Parathyroid adenoma (tissue), 2 donors: Measurements from ENCODE around the gene ATP1B3.
"Not testable (repeated sequence)": the region's sequence is repeated elsewhere in the genome, so short reads cannot be mapped to it uniquely, and the experiment has no call there.

Experiments used
- H2AFZ ChIP-seq: fragments of 300-600 bp; sonication (generic); one replicate; pipeline ENCODE4 v1.7.0; 2017; ENCODE audit warnings: antibody characterized with exemption, mild to moderate bottlenecking
- H3K27ac ChIP-seq: fragments of 300-600 bp; sonication (generic); one replicate; pipeline ENCODE4 v1.7.0; 2017
- H3K27me3 ChIP-seq: fragments of 300-600 bp; sonication (generic); one replicate; pipeline ENCODE4 v1.7.0; 2017; ENCODE audit warnings: low read length; ENCODE audit not compliant: control insufficient read depth, insufficient read depth
- H3K36me3 ChIP-seq: fragments of 300-600 bp; sonication (generic); one replicate; pipeline ENCODE4 v1.7.0; 2017; ENCODE audit warnings: low read length; ENCODE audit not compliant: control insufficient read depth, insufficient read depth
- H3K4me1 ChIP-seq: fragments of 300-600 bp; sonication (generic); one replicate; pipeline ENCODE4 v1.7.0; 2017; ENCODE audit warnings: control low read depth
- H3K4me2 ChIP-seq: fragments of 300-600 bp; sonication (generic); one replicate; pipeline ENCODE4 v1.7.0; 2017; ENCODE audit warnings: low read length
- H3K4me3 ChIP-seq: fragments of 300-600 bp; sonication (generic); one replicate; pipeline ENCODE4 v1.7.0; 2017; ENCODE audit warnings: low read depth, low read length
- H3K79me2 ChIP-seq: fragments of 300-600 bp; sonication (generic); one replicate; pipeline ENCODE4 v1.7.0; 2017; ENCODE audit warnings: control low read depth
- H3K9ac ChIP-seq: fragments of 300-600 bp; sonication (generic); one replicate; pipeline ENCODE4 v1.7.0; 2017; ENCODE audit warnings: mild to moderate bottlenecking
- H3K9me3 ChIP-seq: fragments of 300-600 bp; sonication (generic); one replicate; pipeline ENCODE4 v1.7.0; 2017; ENCODE audit warnings: low read length; ENCODE audit not compliant: control insufficient read depth
- TF ChIP-seq, protein P1 (sequence below): fragments of 300-600 bp; sonication (generic); IDR thresholded peaks from one replicate; pipeline ENCODE4 v1.7.0; 2017; ENCODE audit warnings: antibody characterized with exemption, mild to moderate bottlenecking
- donor health status: primary hyperparathyroidism.

ATP1B3 gene

DNA sequence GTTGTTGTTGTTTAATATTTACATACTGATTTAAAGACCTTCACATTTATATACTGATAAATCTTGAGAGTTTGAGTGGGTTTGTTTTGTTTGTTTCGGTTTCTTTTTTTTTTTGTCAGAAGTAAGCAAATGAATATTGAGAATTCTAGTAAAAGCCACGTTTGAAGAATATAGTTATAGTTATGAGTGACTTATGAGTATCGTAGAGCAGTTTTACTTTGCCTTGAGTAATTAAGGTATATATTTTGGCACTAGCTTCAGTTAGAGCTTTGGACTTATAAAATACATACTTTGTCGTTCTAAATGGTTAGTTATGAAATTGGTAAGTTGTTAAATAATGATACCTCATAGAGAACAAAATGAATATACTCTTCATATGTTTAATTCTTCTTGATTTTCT is 27.8 kb downstream of the ATP1B3 start:
- no peaks in the 10 kb centered on the region for H3K4me1 ChIP-seq
- H3K4me2 ChIP-seq: no peak overlapping the region
- no peak overlapping the region for H3K9ac ChIP-seq
- H3K27me3 ChIP-seq: no peaks in the 10 kb centered on the region
- no peak overlapping the region for H3K27ac ChIP-seq
- TF ChIP-seq, protein P1, sequence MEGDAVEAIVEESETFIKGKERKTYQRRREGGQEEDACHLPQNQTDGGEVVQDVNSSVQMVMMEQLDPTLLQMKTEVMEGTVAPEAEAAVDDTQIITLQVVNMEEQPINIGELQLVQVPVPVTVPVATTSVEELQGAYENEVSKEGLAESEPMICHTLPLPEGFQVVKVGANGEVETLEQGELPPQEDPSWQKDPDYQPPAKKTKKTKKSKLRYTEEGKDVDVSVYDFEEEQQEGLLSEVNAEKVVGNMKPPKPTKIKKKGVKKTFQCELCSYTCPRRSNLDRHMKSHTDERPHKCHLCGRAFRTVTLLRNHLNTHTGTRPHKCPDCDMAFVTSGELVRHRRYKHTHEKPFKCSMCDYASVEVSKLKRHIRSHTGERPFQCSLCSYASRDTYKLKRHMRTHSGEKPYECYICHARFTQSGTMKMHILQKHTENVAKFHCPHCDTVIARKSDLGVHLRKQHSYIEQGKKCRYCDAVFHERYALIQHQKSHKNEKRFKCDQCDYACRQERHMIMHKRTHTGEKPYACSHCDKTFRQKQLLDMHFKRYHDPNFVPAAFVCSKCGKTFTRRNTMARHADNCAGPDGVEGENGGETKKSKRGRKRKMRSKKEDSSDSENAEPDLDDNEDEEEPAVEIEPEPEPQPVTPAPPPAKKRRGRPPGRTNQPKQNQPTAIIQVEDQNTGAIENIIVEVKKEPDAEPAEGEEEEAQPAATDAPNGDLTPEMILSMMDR: no peak
- no peaks in the 10 kb centered on the region for H3K9me3 ChIP-seq
- no peak overlapping the region for H2AFZ ChIP-seq
- H3K4me3 ChIP-seq: no peak overlapping the region
- H3K79me2 ChIP-seq: no peaks in the 10 kb centered on the region
- H3K36me3 ChIP-seq: no peaks in the 10 kb centered on the region

DNA sequence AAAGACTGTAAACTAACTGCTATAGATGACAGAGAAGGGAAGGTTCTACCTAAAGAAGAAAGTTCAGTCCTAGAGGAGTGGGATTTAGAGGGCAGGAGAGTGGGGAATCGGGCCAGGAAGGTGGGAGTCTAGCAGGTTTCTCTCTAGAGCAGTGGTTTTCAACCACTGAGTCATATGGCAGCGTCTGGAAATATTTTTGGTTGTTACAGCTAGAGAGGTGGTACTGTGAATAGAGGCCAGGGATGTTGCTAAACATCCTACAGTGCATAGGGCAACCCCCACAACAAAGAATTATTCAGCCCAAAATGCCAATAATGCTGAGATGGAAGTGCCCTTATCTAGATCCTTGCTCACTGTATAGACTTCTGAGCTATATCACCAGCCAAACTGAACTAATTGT is 28.7 kb downstream of the ATP1B3 start:
- Histone ChIP-seq H3K4me2 (no peak overlapping the region), H3K9ac (no peak overlapping the region), H2AFZ (no peak overlapping the region), H3K27ac (no peak overlapping the region), H3K4me3 (no peak overlapping the region), H3K9me3 (no peaks in the 10 kb centered on the region), H3K27me3 (no peaks in the 10 kb centered on the region), H3K4me1 (no peaks in the 10 kb centered on the region), H3K36me3 (no peaks in the 10 kb centered on the region), H3K79me2 (no peaks in the 10 kb centered on the region)
- TF ChIP-seq, protein P1: no peak

DNA sequence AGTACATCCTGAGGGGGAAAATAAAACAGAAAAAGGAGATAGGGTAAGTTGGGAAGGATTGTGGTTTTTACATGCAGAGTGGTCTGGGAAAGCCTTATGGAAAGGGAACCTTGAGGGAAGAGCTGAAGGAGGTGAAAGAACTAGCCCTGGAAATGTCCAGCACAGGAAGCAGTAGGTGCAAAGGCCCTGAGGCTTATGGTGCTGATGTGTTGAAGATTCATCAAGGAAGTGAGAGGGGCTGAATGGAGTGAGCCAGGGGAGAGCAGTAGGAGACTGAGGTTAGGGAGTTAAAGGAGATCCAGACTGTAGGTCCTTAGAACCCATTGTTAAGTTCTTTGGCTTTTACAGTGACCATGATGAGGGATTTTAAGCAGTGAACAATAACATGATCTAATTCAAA is 33.0 kb downstream of the ATP1B3 start:
- Histone ChIP-seq H3K79me2 (no peaks in the 10 kb centered on the region), H3K27ac (no peak overlapping the region), H3K36me3 (no peaks in the 10 kb centered on the region), H3K4me1 (no peaks in the 10 kb centered on the region), H3K4me2 (no peak overlapping the region), H2AFZ (no peak overlapping the region), H3K9ac (no peak overlapping the region), H3K9me3 (no peaks in the 10 kb centered on the region), H3K27me3 (no peaks in the 10 kb centered on the region), H3K4me3 (no peak overlapping the region)
- TF ChIP-seq, protein P1: no peak

DNA sequence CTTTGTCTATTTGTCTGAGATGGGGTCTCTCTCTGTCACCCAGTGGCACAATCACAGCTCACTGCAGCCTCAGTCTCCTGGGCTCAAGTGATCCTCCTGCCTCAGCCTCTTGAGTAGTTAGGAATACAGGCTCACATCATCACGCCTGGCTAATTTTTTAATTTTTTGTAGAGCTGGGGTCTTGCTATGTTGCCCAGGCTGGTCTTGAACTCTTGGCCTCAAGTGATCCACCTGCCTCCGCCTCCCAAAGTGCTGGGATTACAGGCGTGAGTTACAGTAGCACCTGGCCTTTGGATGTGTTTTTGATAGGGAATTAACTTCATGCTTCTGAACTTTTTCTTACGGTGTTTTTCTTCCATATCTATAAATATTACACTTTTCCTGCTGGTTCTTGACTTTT is 33.5 kb downstream of the ATP1B3 start:
- H3K79me2 ChIP-seq, H3K4me3 ChIP-seq, H3K27me3 ChIP-seq, H3K4me2 ChIP-seq, H3K4me1 ChIP-seq, H3K27ac ChIP-seq, H2AFZ ChIP-seq, H3K9me3 ChIP-seq, H3K9ac ChIP-seq, H3K36me3 ChIP-seq: not testable (repeated sequence)

DNA sequence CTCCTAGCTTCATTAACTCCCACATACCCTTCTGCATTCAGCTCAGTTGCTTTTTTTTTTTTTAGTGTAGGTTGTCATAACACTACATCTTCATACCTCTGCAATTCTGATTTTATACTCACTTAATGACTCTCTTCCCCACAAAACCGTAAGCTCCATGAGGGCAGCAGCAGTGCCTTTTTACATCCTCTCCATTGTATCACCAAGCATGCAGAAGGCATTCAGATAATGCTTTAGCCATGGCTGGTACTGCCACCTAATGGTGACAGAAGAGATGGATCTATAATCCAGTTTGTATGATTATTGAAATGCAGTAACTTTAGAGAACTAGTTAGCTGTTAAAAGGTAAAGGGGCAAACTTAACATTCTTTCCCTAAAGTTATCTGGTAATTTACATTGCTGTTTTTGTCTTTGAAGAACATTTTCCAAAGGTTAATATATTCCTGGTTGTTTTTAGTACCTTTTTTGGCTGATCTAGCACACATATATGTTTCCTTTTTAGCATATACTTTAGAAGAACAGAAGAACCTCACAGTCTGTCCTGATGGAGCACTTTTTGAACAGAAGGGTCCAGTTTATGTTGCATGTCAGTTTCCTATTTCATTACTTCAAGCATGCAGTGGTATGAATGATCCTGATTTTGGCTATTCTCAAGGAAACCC is 36.8 kb downstream of the ATP1B3 start:
- Histone ChIP-seq H3K4me1 (no peaks in the 10 kb centered on the region), H2AFZ (no peak overlapping the region), H3K36me3 (no peaks in the 10 kb centered on the region), H3K9me3 (no peaks in the 10 kb centered on the region), H3K4me3 (no peak overlapping the region), H3K27me3 (no peaks in the 10 kb centered on the region), H3K27ac (no peak overlapping the region), H3K9ac (no peak overlapping the region), H3K4me2 (no peak overlapping the region), H3K79me2 (no peaks in the 10 kb centered on the region)
- TF ChIP-seq, protein P1: peak; percentile 66
